HG03097 (cell line): ENCODE data around the gene AQP5.
"Not testable (repeated sequence)": the region's sequence is repeated elsewhere in the genome, so short reads cannot be mapped to it uniquely, and the experiment has no call there.

Experiments used
- ATAC-seq: cut with Tn5 transposase; IDR thresholded peaks from one replicate; pipeline ENCODE4 v1.9.1; 2021; ENCODE audit not compliant: unreplicated experiment, low FRiP score

The AQP5 gene

DNA sequence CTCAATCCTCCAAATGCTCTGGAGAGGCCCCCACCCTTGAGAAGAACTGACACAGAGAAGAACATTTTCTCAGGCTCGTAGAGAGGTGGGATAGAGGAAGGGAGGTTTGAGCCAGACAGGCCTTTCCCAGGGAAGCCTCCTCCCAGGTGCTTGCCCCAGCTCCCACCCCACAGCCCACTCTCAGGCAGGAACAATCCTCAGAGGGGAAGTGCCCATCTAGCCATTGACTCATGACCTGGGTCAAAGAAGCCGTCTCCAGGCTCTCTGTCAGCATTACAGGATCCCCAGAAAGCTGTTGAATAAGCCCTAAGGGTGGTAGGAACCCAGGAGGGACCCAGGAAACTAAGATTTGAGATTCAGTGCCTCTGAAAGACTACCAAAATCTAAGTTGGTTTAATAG, 14.9 kb downstream of the AQP5 start:
- ATAC-seq, result no peak

DNA sequence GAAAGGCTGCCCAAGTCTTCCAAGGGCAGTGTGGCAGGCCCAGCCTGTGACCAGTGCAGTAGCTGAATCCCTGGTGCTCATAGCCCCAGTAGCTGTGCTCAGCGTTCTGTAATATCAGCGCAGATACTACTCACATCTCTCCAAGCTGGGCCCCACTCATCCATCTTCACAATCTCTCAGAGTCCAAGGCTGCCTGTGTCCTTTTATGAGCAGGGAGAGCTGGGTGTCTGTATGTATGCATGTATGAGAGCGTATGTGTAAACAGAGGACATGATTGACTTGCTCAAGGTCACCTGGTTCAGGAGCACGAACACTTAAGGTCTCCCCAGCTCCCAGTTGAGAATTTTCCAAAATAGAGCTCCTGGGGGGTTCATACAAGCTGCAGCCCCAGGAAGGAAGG, 16.5 kb downstream of the AQP5 start:
- ATAC-seq, result no peak

DNA sequence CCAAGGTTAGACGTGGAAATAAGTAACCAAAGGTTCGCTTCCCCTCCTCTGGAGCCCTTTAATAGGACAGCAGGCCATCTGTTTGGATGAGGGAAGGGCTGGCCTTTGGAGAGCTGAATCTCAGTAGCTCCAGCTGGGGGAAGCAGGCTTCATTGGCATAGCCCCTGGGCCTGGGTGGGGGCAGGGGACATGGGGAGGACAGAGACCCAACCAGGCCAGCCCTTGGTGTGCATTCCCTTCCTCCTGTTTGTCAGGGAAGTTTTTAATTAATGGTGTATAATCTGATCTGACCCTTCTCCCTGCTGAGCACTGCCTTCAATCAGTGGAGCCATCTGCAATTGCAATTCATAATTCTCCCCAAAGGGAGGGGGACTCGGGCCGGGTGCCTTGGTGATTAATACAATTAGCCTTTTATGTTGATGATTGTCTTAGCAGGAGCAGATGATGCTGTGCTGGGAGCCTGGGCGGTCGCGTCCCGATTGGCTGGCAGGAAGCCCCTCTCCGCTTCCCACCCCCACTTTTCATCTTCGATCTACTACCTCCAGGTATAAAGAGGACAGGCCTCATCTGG, 17.4 kb downstream of the AQP5 start:
- no peak for ATAC-seq

DNA sequence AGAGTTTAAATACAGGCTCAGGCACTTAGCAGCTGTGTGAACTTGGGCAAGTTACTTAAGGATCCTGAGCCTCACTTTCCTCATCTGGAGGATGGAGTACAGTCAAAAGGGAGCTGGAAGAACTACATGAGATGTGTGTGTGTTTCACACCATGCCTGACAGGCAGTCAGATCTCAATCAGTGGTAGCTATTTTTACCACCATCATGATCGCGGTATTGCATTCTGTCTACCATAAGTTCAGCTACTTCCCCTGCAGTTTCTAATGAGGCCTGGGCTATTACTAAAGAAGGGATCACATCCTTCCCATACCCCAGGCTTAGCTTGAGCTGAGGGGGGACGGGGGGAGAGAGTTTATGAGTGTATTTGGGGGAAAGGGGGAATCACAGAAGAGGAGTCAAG, 18.1 kb downstream of the AQP5 start:
- ATAC-seq, result no peak

DNA sequence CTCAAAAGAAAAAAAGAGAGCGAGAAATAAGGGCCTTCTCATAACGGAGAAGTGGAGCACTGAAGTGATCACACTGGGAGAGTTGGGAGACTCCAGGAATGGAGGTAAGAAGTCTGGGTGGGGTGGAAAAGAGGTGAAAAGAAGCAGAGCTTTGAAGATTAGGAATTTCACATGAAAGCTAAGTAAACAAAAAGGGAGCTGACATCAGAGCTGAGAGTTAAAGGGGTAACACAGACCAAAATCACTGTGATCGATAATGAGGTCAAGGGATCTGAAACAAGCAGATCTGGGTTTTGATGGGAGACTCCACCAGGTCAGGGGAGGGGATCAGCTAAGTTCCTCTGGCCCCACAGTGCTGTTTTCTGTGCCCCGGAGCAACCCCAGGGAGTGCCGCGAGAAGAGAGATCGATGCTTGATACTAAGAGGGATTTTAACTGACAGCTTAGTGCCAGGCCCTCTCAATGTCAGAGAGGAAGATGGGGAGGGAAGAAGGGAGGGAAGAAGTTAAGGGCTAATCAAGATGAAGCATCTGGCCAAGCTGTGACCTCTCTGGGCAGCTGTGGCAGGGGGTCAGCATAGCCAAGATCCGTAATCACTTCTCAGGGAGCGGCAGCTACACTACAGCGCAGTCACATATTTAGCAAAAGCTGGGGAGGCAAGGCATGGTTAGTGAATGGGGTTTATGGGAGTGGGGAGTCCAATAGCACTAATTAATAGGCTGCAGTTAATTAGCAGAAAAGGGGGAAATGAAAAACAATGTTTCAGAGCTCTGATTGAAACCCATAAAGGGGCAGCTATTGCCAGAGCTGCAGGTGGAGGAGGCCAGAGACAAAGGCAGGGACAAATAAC, 19.1 kb downstream of the AQP5 start:
- ATAC-seq, result no peak

DNA sequence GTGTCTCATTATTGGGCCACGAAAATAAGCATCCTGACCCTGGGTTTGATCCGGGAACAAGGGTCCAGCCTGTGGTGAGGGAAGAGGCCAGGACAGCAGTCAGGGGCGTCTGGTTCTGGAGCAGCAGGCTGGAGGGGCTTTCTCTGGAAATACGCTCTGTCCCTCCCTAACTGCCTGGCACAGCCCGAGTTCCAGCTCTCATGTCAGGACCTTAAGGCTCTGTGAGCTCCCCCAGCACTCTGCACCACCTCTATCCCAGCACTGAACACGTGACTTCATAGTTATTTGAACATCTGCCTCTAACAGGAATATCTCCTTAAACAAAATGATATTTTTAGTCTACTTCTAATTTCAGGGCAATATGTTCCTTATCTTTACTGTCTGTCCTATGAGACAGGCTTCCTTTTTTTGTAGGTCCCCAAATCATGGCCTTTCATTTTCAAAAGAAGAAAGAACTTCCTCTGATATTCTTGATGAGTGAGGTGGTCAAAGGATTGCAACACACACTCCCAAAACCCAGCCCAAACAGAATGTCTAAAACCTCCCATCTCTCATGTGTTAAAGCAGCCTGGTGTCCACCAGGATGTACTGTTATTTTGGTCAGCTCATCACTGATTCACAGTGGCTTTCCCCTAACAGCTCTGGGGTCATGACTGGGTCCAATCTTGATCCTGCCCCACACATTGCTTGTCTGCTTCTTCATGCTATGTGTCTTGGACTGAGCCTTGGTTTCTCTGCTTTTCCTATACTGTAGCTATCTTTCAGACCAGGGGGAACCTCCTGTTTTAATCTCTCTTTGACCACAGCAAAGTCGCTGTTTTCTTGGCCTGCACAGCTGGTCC, 20.8 kb downstream of the AQP5 start:
- no peak for ATAC-seq

DNA sequence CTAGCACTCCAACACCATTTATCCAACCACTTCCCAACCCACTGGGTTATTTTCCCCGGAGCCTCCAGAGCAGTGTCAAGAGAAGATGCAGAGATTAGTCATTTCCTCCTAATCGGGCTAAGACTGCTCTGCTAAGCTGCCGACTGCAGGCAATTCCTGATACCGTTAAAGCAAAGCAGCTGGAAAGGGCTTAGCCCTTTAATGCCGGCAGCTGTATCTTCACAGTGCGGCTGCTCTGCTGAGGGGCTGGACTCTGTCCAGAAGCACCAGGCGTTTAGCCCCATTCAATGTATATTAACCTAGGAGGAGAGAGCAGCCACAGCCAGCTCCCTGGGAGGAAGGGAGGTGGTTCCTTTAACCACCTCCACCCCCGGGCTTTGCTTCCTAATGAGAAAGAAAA, 22.2 kb downstream of the AQP5 start:
- no peak for ATAC-seq

DNA sequence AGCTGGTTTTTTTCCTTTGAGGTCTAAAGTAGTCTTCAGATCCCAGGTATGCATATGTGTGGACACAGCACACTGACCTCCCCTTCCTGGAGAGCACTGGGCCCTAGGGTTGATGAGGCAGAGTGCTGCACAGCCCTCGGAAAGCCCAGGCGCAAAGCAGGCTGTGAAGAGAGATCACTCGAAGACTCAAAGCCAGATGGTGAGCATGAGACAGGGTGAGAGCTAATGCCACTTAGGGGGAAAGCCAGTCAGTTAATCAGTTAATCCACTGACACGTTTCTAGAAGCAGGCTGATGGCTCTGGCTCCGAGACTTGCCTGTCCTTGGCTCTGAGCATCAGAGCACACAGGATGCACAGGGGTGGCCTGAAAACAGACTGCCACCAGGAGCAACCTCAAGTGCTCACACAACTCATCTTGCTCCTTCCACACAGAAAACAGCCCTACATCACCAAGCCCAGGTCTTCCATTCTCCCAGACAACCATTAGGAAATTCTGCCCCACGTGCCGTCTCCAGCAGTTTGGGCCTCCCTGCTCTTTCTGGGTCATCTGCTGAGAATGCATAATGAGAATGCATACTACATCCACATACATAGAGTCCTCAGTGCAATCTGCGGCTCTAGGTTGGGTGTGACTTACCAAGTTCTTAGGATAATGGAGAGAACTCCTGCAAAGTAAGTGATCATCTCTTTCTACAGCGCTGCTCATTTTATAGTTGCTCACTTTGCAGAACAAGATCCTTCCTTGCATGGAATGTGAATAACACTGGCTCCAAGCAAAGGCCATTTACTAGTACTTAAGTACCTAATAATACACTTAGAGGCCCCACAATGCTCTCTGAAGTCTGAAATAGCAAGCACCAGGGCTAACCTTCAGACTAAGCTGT, 23.0 kb downstream of the AQP5 start:
- no peak for ATAC-seq

DNA sequence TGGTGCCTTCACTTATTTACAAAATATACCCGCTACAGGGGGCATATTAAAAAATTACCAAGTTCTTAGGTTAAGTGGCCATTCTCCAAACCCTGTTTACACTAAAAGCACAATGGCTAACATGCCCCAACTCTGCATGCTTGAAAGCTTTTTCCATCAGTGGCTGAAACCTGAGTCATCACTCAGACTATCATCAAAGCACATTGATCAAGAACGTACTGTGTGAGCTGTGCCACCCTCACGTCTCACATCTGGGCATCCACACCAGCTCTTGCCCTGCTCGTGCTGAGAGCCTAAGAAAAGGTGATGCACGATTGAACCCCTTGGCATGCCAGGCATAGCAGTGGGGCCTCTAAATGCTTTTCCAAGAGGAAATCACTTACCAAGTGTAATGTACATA, 24.3 kb downstream of the AQP5 start:
- no peak for ATAC-seq

DNA sequence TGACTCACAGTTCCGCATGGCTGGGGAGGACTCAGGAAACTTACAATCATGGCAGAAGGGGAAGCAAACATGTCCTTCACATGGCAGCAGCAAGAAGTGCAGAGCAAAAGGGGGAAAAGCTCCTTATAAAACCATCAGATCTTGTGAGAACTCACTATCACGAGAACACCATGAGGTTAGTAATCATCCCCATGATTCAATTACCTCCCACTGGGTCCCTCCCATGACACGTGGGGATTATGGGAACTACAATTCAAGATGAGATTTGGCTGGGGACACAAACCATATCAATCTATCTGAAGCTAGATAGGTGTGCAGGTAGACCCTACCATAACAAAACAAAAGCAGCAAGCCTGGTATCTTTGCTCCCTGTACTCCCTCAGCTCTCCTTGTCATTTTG, 24.8 kb downstream of the AQP5 start:
- not testable (repeated sequence) for ATAC-seq

DNA sequence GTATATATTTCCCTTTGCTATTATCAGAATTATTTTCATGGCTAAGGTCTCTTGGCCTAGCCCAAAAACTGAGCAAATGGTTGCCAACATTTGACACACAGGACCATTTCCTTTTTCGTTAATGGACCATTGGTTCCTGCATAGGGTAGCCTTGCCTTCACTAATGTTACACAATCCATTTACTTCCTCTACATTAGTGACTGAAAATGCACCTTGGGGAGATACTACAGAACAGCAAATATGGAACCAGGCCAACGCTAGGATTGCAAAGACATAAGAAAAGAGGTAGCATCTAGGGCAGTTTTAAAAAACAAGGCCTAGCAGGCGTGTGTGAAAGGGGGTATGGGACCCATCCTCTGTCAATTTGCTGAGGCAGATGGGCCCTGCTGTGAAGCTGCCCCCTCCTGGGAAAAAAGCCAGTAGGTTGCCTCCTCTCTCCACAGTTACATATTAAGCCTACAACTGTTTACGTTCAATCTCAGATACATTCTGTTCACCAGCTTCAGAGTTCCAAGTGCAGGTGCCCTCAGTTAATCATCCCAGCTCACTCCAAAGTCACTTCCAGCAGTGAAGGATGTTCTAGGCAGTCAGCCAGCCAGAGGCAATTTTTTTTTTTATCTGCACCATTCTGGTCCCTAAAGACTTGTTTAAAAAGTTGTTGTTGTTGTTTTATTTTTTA, 26.1 kb downstream of the AQP5 start:
- ATAC-seq, result no peak

DNA sequence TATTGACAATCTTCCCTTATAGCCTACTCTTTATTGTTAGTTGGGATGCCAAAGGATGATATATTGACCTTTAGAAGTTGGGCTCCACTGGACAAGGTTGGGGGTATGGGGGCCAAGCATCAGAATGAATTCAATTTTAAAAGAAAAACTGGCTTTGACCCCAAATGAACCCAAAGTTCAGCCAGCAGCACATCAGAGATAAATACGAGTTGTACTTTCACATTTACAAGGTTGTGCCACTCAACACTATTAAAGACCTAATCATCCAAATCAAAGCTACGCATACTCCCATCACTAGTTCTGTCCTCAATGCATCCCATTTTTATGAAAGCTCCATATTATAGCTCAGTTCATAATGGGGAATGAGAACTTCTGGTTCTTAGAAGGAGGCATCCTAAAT, 27.7 kb downstream of the AQP5 start:
- ATAC-seq, result not testable (repeated sequence)

DNA sequence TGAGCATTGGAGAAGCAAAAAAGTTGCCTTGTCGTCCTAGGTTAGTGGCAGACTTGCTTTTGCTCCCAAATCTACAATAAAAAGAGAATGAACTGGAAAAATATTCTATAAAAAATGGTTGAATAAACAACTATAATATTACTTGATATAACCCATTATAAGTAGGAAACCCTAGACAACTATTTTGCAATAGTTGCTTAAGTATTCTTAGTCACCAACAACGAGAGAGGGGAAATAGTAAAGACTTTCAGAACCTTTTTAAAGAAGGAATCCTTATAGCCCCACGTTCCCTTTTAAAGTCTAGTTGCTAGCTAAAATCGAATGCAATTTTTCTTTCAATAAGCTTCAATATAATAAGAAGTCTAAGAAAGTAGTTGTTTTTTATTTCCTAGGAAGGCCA, 28.6 kb downstream of the AQP5 start:
- no peak for ATAC-seq

DNA sequence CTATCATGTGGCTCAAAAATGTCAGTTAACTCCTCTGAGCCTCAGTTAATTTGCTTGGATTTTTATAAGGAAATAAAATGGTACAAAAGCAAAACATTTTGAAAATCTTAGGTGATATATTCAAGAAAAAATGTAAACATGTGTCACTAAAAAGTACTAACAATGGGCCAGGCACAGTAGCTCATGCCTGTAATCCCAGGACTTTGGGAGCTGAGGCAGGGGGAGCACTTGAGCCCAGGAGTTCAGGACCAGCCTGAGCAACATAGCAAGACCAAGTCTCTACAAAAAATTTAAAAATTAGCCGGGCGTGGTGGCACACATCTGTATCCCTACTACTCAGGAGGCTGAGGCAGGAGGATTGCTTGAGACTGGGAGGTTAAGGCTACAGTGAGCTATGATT, 36.8 kb downstream of the AQP5 start:
- no peak for ATAC-seq

DNA sequence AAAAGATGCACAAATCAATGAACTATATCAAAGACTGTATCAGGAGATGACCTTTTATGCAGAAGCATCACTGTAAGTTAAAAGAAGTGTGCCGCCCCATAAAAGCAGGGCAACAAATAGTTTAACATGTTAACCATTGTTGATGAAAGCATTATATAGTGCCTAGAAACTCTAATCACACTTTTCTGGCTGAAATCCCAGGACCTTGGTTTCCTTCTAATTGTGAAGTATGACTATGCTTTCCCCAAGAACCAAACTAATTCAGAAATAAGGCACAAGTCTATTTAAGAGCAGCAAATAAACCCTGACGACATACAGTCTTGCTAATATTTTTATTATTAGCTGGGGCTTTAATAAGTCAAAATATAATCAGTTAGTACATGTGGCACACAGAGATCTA, 41.9 kb downstream of the AQP5 start:
- no peak for ATAC-seq

DNA sequence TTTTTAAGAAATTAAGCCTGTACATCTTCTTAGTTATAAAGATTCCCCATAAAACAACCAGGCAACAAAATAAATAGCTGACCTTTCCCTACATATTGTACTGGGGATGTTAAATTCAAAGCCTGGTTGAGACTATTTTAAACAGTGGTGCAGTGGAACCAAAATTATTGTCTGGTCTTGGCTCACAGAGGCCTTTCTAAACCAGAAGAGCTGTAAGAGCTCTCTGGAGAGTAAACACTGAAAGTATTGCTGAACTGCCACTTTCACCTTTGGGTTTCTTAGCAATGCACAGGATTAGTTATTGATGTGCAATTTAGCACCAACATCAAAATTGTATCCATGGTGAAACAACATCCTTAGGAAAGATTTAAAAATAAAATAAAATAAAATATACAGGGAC, 43.0 kb downstream of the AQP5 start:
- ATAC-seq, result no peak

DNA sequence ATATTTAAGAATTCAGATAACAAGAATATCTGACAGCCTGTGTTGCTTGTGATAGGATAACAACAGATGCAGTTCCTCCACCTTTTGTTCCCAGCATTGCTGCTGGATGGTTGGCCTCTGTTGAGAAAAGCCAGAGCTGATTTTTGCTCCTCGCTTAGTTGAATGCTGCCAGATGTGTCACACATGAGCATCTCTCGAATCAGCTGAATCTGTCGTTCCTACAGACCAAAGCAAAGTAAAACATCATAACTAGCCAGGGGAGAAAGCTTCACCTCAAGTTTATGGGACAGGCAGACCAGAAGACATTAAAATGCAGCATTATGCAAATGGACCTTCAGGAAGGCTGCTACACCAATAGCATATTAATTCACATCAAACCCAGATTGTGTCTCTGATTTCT, 43.5 kb downstream of the AQP5 start:
- no peak for ATAC-seq

DNA sequence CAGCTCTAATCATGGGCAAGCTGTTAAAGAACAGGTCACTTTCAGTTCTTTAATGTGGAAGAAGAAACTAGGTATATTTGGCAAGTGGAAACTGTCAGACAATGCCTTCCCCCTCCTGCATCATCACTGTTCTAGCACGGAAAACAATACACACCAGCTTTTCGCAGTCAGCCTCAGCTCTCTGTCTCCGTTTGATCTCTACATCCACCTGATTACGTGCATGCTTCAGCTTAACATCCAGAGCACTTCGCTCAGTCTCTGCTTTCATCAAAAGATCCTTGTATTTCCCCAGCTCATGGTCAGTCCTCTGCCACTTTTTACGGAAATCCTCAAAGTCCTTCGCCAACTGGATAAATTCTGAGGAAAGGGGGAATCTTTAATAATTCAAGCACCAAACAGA, 44.6 kb downstream of the AQP5 start:
- ATAC-seq, result no peak

DNA sequence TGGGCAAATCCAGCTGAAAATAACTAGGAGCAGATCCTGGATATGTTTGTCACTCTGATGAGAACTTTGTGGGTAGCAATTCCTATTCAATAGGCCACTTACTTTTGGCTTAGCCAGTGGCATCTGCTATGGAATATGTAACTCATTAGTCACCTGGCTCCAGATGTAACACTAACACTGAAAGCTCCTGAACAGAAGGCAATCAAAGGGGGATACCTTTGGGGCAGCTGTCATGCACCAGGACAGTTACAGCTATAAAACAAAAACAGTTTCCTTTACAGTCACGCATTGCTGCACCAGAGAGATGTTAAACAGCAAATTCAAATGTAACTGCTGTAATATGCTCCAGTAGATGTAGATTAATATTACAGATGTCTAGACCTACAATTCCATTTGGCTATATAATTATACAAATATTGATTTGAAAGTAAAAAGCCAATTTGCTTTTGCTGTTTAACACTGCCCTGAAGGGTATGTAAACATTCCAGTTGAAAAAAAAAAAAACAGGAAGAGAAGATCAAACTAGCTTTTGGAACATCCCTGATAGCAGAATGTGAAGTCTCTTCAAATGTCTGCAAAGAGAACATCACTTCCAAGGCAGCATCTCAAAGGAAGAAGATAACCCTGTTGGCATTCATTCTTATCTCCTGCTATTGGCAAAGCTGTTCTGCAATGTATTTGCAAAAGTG, 45.2 kb downstream of the AQP5 start:
- ATAC-seq, result no peak
